GM18951 (cell line): ENCODE results near the gene RBM33.
"Not testable (repeated sequence)": the region's sequence is repeated elsewhere in the genome, so short reads cannot be mapped to it uniquely, and the experiment has no call there.

Source experiments
- POLR2A ChIP-seq: IDR thresholded peaks from 4 replicates; pipeline ENCODE4 v1.6.1; 2011; ENCODE audit warnings: mild to moderate bottlenecking; ENCODE audit not compliant: insufficient read length, insufficient read depth; ENCODE audit errors: extremely low read depth
- in situ Hi-C: fragments of 300-500 bp; cut with MboI; formaldehyde crosslinking; loops from one replicate; pipeline ENCODE4 v1.12.0; 2022; ENCODE audit warnings: low sequenced_read_pairs, mixed read lengths, inconsistent platforms; ENCODE audit not compliant: unreplicated experiment

Gene RBM33

DNA sequence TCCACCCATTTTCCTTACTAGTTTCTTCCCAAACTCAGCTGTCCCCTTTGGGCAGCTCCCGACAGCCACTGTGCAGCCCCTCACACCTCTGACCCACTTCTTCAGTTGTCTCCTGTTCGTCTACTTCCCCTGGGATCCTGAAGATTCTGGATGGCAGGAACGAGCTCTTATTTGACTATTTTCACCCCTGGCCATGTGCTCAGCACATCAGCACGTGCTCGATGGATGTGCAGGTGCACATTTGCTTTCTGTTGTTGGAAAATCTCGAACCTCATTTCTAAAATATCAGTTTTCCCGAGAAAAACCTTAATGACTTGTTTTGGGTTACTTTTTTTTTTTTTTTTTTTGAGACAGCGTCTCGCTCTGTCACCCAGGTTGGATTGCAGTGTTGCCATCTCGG is 31.8 kb upstream of the RBM33 start:
- TF ChIP-seq POLR2A: no peak
- in situ Hi-C loops: no loop called here

GRCh38 chr7:155615085-155615484 is 29.4 kb upstream of the RBM33 start:
- in situ Hi-C loops: not testable (repeated sequence)

DNA sequence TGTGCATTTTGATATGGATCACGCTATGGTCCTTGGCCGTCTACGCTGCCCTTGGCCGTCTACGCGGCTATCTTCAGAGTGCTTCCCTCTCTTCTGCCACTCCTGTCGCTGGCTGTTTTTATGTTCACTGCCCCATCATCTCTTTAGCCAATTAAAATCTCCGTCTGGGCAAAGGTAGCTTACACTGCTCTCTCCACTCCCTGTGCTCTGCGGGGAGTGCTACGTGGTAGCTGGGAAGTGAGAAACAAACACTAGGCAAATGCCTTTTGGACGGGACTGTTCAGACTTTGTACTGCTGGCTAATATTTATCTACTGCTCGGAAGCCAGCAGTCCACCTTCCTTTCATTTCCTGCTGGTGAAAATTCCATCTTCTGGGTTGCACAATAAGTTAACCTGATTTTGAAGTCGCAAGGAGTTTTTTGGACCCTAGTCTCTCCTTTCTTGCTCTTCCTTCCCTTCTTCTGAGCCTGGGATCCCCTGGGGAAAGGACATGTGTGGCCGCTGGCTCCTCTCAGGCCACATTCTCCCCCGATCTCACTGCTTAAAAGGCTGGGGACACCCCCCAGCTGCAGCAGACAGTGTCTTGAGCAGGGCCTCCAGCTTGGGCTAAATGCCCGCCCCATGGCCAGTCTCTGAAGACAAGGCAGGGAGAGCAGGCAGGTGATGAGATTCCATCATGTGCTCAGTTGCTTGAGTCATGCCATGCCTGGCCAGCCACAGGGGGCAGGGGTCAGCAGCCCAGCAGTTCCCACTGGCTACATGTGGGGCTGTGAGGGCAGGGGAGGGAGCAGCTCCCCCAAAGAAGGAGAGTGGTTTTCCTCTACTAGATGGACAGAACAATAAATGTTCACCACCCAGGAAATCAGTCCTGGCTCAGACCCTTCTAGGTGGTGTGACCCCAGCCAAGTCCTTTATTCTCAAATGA is 25.5 kb upstream of the RBM33 start:
- in situ Hi-C loops: no loop called here
- TF ChIP-seq POLR2A: no peak

DNA sequence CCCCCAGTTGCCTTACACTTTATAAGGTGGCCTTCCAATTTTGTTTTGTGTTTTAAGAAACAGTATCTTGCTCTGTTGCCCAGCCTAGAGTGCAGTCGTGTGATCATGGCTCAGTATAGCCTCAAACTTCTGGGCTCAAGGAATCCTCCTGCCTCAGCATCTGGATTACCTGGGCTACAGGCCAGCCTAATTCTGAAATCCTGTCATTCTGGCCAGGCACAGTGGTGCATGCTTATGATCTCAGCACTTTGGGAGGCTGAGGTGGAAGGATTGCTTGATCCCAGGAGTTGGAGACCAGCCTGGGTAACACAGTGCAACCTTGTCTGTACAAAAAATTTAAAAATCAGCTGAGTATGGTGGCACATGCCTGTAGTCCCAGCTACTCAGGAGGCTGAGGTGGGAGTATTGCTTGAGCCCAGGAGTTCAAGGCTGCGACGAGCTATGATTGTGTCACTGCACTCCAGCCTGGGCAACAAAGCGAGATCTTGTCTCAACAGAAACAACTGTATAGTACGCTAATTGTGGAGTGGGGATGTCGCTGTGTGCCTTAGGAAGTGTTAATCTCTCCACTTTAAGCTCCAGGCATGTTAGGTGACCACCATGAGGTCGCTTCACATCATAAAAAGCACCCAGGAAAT is 24.7 kb upstream of the RBM33 start:
- no peak for TF ChIP-seq POLR2A
- in situ Hi-C loops: no loop called here

GRCh38 chr7:155620497-155620896 is 24.0 kb upstream of the RBM33 start:
- in situ Hi-C loops: no loop called here
- TF ChIP-seq POLR2A: no peak

DNA sequence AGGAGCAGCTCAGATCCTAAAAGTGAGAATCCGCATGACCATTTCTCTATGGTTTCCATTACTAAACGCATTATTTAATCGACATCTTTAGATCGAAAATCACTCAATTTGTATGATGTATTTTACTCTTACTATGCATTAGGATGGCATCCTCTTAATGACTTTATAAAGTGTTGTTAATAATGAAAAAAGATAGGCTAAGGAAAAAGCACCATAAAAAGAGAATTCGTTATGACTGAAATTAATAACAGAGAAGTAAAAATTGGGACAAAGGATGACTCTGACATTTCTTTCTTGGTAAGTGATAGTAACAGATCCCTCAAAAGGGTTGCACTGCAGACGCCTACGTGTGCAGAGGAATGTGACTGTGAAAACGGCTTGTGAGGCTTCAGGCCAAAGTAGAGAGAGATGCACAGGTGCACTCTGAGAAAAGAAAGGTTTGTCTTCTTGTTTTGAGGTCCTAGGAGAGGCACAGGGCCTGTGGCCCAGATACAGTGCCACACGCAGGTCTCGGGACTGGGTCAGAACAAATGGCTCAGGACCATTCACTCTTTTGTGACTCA is 23.0 kb upstream of the RBM33 start:
- TF ChIP-seq POLR2A: no peak
- in situ Hi-C loops: no loop called here

DNA sequence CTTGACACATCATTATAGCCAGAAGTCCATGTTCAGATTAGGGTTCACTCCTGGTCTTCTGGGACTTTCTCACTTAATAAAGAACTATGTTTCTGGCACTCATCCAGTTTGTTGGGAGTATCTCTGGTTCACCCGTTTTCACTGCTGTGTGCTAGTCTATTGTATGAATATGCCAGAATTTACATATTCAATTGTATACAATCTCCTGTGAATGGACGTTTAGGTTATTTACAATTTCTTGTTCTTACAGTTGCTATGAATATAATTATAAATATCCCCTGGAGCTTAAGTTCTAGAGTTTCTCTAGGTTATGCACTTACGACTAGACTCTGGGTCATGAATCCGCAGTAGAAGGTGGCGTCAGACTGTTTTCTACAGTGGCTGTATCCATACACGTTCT is 20.0 kb upstream of the RBM33 start:
- in situ Hi-C loops: no loop called here
- no peak for TF ChIP-seq POLR2A

GRCh38 chr7:155625557-155625956 is 18.9 kb upstream of the RBM33 start:
- in situ Hi-C loops: no loop called here
- no peak for TF ChIP-seq POLR2A

- in situ Hi-C loops: no loop called here
- TF ChIP-seq POLR2A: no peak
Observed at GRCh38 chr7:155629171-155629570, 15.3 kb upstream of the RBM33 start.

GRCh38 chr7:155631155-155631554 is 13.3 kb upstream of the RBM33 start:
- in situ Hi-C loops: no loop called here
- TF ChIP-seq POLR2A: no peak

DNA sequence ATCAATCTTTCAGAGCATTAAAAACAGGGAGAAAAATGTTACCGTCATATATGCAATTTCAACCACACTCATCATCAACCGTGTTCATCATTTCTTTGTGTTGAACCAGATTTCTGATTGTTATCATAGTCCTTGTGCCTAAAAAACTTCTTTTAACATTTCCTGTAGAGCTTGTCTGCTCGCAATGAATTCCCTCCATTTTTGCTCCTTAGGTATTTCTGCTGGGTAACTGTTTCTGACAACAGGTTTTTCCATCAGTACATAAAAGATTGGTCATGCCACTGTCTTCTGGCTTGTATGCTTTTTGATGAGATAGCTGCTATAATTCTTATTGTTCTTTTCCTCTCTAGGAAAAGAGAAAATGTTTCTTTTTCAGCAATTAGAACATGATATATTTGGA is 8.6 kb upstream of the RBM33 start:
- TF ChIP-seq POLR2A: no peak
- in situ Hi-C loops: no loop called here

GRCh38 chr7:155637155-155637554 is 7.3 kb upstream of the RBM33 start:
- TF ChIP-seq POLR2A: no peak
- in situ Hi-C loops: no loop called here

DNA sequence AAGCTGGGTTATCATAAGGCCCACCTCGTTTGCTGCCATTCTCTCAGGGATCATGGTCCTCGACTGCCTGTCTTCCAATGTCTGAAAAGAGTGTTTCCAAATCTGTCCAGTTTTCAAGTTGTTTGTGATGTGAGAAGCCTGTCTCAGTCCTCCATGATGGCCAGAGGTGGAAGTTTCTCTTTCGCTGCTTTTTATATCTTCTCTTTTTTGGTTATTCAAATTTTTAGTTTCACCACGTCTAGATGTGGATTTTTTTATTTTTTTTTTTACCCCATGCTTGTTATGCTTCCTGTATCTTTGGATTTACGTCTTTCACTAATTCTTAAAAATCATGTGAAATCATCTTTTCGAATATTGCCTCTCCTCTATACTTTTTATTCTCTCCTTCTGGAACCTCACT is 6.1 kb upstream of the RBM33 start:
- no peak for TF ChIP-seq POLR2A
- in situ Hi-C loops: no loop called here
